Urothelium cell line (cell line): Measurements from ENCODE around the gene PPM1B.
"Not testable (repeated sequence)": the region's sequence is repeated elsewhere in the genome, so short reads cannot be mapped to it uniquely, and the experiment has no call there.

ENCODE experiments used
- DNase-seq: peaks from one replicate; pipeline ENCODE4 v3.0.0; 2011; ENCODE audit warnings: low spot score, mixed read lengths
- FAIRE-seq: peaks from 2 replicates; lab custom pipeline; 2011; peaks lifted over from hg19 to GRCh38; lab: Jason Lieb, UNC

PPM1B gene

GRCh38 chr2:44155666-44156446 lies 12.8 kb upstream of the PPM1B start:
- DNase-seq: no peak
- FAIRE-seq: no peak

DNA sequence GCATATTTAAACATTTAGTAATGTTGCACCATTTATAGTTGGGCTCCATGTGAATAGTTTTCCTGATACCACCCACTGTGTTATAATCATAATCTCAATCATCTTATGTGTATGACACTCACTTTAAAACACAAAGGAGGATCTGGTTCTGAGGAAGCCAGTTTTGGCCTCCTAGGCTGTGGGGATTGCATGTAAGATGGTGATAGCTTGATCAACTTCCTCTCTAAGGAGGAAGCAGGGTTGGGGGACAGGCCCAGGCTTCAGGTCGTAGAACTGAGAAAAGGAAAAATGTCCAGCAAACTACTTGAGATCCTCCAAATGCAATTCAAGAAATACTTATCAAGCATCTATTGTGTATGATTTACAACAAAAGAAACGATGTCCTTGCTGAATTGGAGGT lies 4.9 kb upstream of the PPM1B start:
- DNase-seq (no peak), FAIRE-seq (no peak)

GRCh38 chr2:44164617-44165016 lies 4.1 kb upstream of the PPM1B start:
- DNase-seq (no peak), FAIRE-seq (no peak)

- DNase-seq: no peak
Observed at GRCh38 chr2:44166096-44166495, 2.6 kb upstream of the PPM1B start.

GRCh38 chr2:44167311-44167907 lies 1.3 kb upstream of the PPM1B start:
- FAIRE-seq: no peak
- no peak for DNase-seq

More at GRCh38 chr2:44166096-44166495, 2.6 kb upstream of the PPM1B start:
- no peak for FAIRE-seq

GRCh38 chr2:44167908-44168680 lies 581 bp upstream of the PPM1B start:
- peak; percentile 99 for DNase-seq
- no peak for FAIRE-seq

DNA sequence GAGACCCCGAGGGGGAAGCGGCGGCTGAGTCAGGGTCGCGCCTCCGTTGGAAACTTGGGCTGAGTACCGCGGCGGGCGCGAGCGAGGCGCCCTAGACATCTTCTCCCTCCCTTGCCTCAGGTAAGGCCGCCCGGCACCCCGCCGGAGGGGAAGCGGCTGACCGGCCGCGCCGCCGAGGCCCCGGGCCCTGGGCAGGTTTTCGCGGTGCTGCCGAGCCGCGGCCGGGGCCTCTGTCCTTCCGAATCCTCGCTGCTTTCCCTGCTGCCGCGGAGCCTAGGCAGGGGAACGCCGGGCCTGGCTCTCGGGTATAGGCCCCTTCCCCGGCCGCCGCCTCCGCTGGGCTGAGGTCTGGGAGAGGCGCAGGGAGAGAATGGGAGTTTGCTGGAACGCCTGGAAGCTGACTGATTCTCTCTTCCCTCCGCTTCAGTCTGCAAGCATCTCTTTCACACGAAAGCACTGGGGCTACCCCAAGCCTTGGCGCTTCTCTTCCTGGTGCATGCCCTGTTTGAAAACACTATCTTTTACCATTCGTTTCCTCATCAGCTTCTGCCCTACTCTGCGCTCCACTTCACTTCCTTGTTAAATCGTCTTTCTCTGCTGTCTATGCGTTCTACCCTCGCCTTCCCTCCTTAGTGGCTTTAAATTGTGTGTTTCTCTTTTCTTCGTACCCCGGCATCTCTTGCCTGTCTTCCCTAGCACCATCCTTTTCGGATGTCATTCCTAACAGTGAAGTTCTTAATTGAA lies 652 bp downstream of the PPM1B start:
- no peak for FAIRE-seq
- DNase-seq: peak; percentile 40

DNA sequence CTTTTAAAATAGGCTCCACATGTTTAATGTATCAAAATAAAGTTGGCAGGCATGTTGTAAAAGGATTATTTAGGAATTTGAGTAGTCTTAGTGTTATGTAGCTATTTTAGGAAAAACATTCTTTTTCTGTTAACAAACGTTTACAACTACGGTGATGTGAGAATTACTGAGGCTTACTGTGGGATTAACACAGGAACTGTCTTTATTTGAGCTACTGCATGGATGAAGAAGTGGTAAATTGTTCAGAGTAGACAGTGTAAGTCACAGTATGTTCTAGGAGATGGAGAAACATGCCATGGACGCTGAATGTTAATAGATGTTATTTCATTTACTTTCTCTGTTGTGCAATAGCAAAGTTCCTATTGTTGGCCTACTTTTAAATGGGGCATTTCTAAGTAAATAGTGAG lies 1.6 kb downstream of the PPM1B start:
- FAIRE-seq (no peak), DNase-seq (no peak)

- DNase-seq (no peak), FAIRE-seq (no peak)
Observed at GRCh38 chr2:44171018-44171417, 2.3 kb downstream of the PPM1B start.

- not testable (repeated sequence) for FAIRE-seq, DNase-seq
Observed at GRCh38 chr2:44171442-44171841, 2.8 kb downstream of the PPM1B start.

GRCh38 chr2:44172576-44172975 lies 3.9 kb downstream of the PPM1B start:
- FAIRE-seq (no peak), DNase-seq (no peak)

DNA sequence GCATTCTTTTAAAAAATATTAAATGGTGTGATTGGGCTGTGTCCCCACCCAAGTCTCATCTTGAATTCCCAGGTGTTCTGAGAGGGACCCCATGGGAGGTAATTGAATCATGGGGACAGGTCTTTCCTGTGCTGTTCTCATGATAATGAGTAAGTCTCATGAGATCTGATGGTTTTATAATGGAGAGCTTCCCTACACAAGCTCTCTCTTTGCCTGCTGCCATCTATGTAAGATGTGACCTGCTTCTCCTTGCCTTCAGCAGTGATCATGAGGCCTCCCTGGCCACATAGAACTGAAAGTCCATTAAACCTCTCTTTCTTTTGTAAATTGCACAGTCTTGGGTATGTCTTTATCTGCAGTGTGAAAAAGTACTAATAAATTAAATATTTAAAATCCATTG lies 10.3 kb downstream of the PPM1B start:
- DNase-seq: no peak

GRCh38 chr2:44181648-44182047 lies 13.0 kb downstream of the PPM1B start:
- FAIRE-seq (no peak), DNase-seq (no peak)

More for the DNA sequence above, 10.3 kb downstream of the PPM1B start:
- FAIRE-seq: no peak

DNA sequence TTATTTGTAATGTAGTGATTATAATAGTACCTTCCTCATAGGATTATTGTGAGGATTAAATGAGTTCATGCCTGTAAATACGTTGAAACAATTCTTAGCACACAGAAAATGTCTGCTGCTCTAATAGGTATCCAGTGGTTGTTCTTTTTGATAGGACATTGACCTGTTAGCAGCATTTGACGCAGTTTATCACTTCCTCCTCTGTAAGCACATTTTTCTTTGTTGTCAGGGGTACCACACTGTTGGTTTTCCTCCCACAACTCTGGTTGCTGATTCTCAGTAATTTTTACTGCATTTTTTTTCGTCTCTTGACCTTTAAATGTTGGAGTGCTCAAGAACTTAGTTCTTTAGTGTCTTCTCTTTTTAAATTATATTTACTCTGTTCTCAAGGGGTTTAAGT lies 15.4 kb downstream of the PPM1B start:
- FAIRE-seq: no peak
- no peak for DNase-seq

DNA sequence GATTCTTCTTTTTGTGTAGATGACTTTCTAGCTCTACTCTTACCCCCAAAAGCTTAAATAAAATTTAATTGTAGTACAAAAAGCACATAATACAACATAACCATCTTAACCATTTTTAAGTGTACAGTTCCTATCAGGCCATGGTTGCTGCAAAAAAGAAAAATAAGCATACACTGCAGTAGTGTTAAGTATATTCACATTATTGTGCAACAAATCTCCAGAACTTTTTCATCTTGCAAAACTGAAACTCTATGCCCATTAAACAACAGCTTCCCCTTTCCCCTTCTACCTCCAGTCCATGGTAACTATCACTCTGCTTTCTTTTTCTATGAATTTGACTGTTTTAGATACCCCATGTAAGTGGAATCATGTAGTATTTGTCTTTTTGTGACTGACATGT lies 18.1 kb downstream of the PPM1B start:
- DNase-seq: no peak
- FAIRE-seq: no peak

DNA sequence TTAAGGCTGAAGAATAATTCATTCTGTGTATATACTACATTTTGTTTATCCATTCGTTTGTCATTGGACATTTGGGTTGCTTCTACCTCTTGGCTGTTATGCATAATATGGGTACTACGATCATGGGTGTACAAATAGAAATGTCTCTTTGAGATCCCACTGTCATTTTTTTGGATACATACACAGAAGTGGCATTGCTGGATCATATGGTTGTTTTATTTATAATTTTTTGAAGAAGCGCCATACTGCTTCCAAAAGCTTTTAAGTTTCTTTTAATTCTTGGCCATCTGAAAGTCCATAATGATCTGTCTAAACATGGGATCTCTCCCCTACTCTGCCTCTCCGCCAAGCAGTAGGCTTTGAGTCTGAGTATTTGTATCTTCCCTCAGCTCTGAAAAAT lies 18.6 kb downstream of the PPM1B start:
- no peak for FAIRE-seq
- no peak for DNase-seq

DNA sequence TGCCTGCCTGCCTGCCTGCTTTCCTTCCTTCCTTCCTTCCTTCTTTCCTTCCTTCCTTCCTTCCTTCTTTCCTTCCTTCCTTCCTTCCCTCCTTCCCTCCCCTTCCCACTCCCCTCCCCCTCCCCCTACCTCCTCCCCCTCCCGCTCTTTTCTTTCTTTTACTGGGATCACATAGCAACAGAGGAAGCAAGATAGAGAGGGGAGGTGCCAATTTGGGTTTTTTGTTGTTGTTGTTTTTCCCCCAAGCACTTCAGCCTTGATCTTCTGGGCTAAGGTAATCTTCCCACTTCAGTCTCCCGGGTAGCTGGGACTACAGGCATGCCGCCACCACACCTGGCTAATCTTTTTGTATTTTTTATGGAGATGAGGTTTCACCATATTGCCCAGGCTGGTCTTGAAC lies 20.0 kb downstream of the PPM1B start:
- DNase-seq (no peak), FAIRE-seq (no peak)

DNA sequence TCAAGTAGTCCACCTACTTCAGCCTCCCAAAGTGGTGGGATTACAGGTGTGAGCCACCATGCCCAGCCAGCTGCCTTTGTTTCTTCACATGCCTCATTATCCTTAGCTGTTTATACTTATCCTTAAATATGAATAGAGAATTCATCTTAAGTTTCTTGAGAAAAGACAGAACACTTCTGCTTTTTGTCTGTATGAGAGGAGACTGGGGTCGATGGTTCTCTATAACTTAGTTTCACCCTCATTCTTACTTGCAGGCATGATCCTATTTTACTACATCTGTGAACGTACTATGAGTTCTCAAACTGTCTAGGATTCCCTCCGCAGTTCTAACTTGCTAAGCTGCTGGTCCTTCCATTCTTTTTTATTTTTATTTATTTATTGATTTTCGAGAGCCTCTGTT lies 20.4 kb downstream of the PPM1B start:
- no peak for FAIRE-seq
- DNase-seq: no peak

DNA sequence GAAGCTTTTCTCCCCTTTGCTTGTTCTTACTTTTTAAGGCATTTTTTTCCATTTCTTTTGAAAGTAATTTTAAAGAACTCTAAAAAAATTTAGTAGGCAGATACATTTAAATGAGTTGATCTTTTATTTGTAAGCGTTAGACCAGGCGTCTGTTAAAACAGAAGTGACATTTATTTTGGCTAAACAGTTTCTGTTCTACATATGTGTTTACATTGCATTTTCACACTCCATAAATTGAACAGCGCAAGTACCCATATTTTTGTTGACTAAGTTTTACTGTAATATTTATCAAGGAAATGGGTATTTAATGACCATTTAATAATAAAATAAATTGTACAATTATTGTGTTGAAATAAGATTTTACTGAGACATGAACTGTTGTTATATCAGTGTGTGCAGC lies 21.9 kb downstream of the PPM1B start:
- DNase-seq (no peak), FAIRE-seq (no peak)

GRCh38 chr2:44191739-44192138 lies 23.1 kb downstream of the PPM1B start:
- no peak for FAIRE-seq
- DNase-seq: no peak

DNA sequence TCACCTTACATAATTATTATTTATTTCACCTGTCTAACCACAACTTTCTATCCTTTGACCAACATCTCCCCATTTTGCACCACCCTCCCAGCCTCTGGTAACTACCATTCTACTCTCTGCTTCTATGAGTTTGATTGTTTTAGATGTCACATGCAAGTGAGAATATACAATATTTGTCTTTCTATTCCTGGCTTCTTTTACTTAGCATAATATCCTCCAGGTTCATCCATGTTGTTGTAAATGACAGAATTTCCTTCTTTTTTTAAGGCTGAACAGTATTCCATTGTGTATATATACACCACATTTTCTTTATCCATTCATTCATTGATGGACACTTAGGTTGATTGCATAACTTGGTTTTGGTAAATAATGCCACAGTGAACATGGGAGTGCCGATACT lies 24.0 kb downstream of the PPM1B start:
- FAIRE-seq (no peak), DNase-seq (no peak)
